Measurements from ENCODE around the gene TOMM70.

TOMM70 gene

DNA sequence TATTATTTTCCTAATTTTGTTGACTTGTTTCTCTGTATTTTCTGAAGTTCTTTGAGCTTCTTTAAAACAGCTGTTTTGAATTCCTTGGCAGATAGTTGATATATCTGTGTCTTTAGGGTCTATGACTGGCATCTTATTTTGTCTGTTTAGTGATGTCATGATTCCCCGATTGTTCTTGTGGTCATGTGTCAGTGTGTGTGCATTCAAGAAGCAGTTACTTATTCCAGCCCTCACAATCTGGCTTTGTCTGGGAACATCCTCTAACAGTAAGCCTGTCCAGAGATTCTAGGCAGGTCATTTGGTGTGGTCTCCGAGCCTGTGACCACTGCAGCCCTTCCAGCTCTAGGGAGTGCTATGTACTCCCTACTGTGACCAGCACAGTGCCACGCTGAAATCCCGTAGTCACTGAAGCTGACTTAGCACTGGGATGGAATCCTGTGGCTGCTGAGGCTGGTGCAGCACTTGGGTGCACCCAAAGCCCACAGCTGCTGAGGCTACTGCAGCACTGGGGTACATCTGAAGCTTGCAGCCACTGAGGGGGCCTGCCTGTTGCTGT is 7.2 kb upstream of the TOMM70 start:
- no peaks in the 10 kb centered on the region for H3K9me2 ChIP-seq (replicated peaks; ENCODE audit: insufficient read depth, low read length)
- H4K20me1 ChIP-seq (ENCODE audit: low read depth, low read length): no peaks in the 10 kb centered on the region
- no peak overlapping the region for H3K4me3 ChIP-seq (ENCODE audit: insufficient read depth, low read length, poor library complexity, severe bottlenecking)
- TF ChIP-seq, protein P1, sequence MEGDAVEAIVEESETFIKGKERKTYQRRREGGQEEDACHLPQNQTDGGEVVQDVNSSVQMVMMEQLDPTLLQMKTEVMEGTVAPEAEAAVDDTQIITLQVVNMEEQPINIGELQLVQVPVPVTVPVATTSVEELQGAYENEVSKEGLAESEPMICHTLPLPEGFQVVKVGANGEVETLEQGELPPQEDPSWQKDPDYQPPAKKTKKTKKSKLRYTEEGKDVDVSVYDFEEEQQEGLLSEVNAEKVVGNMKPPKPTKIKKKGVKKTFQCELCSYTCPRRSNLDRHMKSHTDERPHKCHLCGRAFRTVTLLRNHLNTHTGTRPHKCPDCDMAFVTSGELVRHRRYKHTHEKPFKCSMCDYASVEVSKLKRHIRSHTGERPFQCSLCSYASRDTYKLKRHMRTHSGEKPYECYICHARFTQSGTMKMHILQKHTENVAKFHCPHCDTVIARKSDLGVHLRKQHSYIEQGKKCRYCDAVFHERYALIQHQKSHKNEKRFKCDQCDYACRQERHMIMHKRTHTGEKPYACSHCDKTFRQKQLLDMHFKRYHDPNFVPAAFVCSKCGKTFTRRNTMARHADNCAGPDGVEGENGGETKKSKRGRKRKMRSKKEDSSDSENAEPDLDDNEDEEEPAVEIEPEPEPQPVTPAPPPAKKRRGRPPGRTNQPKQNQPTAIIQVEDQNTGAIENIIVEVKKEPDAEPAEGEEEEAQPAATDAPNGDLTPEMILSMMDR (IDR thresholded peaks at IDR 0.05; ENCODE audit: insufficient read depth, low read length, poor library complexity, severe bottlenecking): no peak
- TF ChIP-seq EZH2phosphoT487 (conservative IDR thresholded peaks at IDR 0.05; ENCODE audit: low read length): no peak
- H3K79me2 ChIP-seq (ENCODE audit: insufficient read depth, low read length): no peaks in the 10 kb centered on the region
- H3F3A ChIP-seq (ENCODE audit: insufficient read depth): no peaks in the 10 kb centered on the region
- no peak overlapping the region for H3K9ac ChIP-seq (ENCODE audit: low read length)
- H3K27ac ChIP-seq (ENCODE audit: low read depth, low read length): no peak overlapping the region
- no peak overlapping the region for H2AFZ ChIP-seq (ENCODE audit: low read depth, low read length, severe bottlenecking)
- H3K36me3 ChIP-seq (ENCODE audit: low read length): no peaks in the 10 kb centered on the region
- no peaks in the 10 kb centered on the region for H3K9me3 ChIP-seq (ENCODE audit: insufficient read depth, low read length)
- no peak overlapping the region for H3K4me2 ChIP-seq (ENCODE audit: low read depth, low read length, poor library complexity, severe bottlenecking)
- H3K27me3 ChIP-seq (ENCODE audit: low read length): no peaks in the 10 kb centered on the region

DNA sequence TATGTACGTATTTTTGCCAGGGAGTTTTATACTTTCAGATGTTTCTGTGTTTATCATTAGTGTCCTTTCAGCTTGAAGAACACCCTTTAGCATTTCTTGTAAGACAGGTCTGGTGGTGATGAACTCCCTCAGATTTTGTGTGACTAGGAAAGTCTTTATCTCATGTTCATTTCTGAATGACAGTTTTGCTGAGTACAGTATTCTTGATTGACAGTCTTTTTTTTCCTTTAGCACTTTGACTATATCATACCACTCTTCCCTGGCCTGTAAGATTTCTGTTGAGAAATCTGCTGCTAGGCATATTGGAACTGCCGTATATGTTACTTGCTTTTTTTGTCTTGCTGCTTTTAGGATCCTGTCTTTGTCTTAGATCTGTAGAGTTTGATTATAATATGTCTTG is 6.3 kb upstream of the TOMM70 start:
- H4K20me1 ChIP-seq (ENCODE audit: low read depth, low read length): no peaks in the 10 kb centered on the region
- no peaks in the 10 kb centered on the region for H3K36me3 ChIP-seq (ENCODE audit: low read length)
- no peaks in the 10 kb centered on the region for H3K9me3 ChIP-seq (ENCODE audit: insufficient read depth, low read length)
- no peak for TF ChIP-seq EZH2phosphoT487 (conservative IDR thresholded peaks at IDR 0.05; ENCODE audit: low read length)
- H3K9me2 ChIP-seq (replicated peaks; ENCODE audit: insufficient read depth, low read length): no peaks in the 10 kb centered on the region
- no peak overlapping the region for H2AFZ ChIP-seq (ENCODE audit: low read depth, low read length, severe bottlenecking)
- peaks cover 7% of the 10 kb centered on the region for H3K79me2 ChIP-seq (ENCODE audit: insufficient read depth, low read length)
- H3K27ac ChIP-seq (ENCODE audit: low read depth, low read length): no peak overlapping the region
- H3K9ac ChIP-seq (ENCODE audit: low read length): no peak overlapping the region
- H3K4me3 ChIP-seq (ENCODE audit: insufficient read depth, low read length, poor library complexity, severe bottlenecking): no peak overlapping the region
- H3F3A ChIP-seq (ENCODE audit: insufficient read depth): no peaks in the 10 kb centered on the region
- H3K4me2 ChIP-seq (ENCODE audit: low read depth, low read length, poor library complexity, severe bottlenecking): no peak overlapping the region
- no peaks in the 10 kb centered on the region for H3K27me3 ChIP-seq (ENCODE audit: low read length)

DNA sequence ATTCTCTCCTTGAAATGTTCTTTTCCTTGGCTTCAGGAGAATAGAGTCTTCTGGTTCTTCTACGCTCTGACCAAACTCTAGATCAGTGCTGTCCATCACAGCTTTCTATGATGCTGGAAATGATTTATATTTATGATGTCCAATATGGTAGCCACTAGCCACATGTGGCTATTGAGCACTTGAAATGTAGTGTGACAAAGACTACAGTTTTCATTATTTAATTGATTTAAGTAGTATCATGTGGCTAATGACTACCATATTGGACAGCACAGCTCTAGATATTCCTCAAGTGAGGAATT is 3.3 kb upstream of the TOMM70 start:
- Histone ChIP-seq H3K9me2 (replicated peaks; ENCODE audit: insufficient read depth, low read length) (no peaks in the 10 kb centered on the region), H3K36me3 (ENCODE audit: low read length) (no peaks in the 10 kb centered on the region), H3K4me2 (ENCODE audit: low read depth, low read length, poor library complexity, severe bottlenecking) (peak overlapping the region; percentile 94), H3K4me3 (ENCODE audit: insufficient read depth, low read length, poor library complexity, severe bottlenecking) (peak overlapping the region; percentile 16), H3K9ac (ENCODE audit: low read length) (no peak overlapping the region), H4K20me1 (ENCODE audit: low read depth, low read length) (peaks cover 7% of the 10 kb centered on the region; the same call in 1 of the 2 replicates), H3K27ac (ENCODE audit: low read depth, low read length) (no peak overlapping the region), H3K27me3 (ENCODE audit: low read length) (no peaks in the 10 kb centered on the region), H3F3A (ENCODE audit: insufficient read depth) (no peaks in the 10 kb centered on the region), H3K9me3 (ENCODE audit: insufficient read depth, low read length) (no peaks in the 10 kb centered on the region), H2AFZ (ENCODE audit: low read depth, low read length, severe bottlenecking) (no peak overlapping the region), H3K79me2 (ENCODE audit: insufficient read depth, low read length) (peaks cover 27% of the 10 kb centered on the region)
- TF ChIP-seq, protein P1 (IDR thresholded peaks at IDR 0.05; ENCODE audit: insufficient read depth, low read length, poor library complexity, severe bottlenecking): no peak
- TF ChIP-seq EZH2phosphoT487 (conservative IDR thresholded peaks at IDR 0.05; ENCODE audit: low read length): no peak

DNA sequence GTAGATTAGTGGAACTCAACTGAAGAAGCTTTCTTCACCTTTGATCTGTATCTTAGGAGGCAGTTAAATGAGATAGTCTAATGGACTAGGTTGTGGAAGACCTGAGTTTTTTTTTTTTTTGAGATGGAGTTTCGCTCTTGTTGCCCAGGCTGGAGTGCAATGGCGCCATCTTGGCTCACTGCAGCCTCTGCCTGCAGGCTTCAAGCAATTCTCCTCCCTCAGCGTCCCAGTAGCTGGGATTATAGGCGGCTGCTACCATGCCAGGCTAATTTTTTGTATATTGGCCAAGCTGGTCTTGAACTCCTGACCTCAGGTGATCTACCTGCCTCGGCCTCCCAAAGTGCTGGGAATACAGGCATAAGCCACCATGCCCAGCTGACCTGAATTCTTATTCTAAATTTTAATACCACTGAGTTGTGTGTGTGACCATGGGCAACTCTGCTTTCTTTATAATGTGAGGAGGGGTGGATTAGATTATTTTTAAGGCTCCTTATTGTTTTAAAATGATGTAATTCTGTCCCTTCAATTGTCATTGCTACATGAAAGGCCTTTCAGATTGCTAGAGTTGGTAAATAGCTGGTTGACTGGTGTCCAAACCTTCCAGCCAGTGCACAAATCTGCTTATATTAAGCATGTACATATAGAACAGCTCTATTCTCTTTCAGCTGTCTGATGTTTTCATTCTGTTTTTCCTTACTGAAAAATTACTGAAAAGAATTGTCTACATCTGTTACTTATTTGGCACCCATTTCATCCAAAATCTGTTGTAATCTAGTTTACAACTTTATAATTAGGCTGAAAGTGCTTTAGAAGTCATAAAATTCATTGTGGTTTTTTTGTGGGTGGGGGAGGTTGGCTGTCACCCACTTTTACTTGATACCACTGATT is 2.7 kb upstream of the TOMM70 start:
- Histone ChIP-seq H3K27ac (ENCODE audit: low read depth, low read length) (no peak overlapping the region), H3K79me2 (ENCODE audit: insufficient read depth, low read length) (peaks cover 33% of the 10 kb centered on the region), H3K9ac (ENCODE audit: low read length) (no peak overlapping the region), H3K9me2 (replicated peaks; ENCODE audit: insufficient read depth, low read length) (no peaks in the 10 kb centered on the region), H3K36me3 (ENCODE audit: low read length) (no peaks in the 10 kb centered on the region), H3K27me3 (ENCODE audit: low read length) (no peaks in the 10 kb centered on the region), H3K4me3 (ENCODE audit: insufficient read depth, low read length, poor library complexity, severe bottlenecking) (peak overlapping the region; percentile 67), H3K4me2 (ENCODE audit: low read depth, low read length, poor library complexity, severe bottlenecking) (peak overlapping the region; percentile 94), H2AFZ (ENCODE audit: low read depth, low read length, severe bottlenecking) (no peak overlapping the region), H3K9me3 (ENCODE audit: insufficient read depth, low read length) (no peaks in the 10 kb centered on the region), H3F3A (ENCODE audit: insufficient read depth) (no peaks in the 10 kb centered on the region), H4K20me1 (ENCODE audit: low read depth, low read length) (peaks cover 8% of the 10 kb centered on the region; the same call in 1 of the 2 replicates)
- TF ChIP-seq EZH2phosphoT487 (conservative IDR thresholded peaks at IDR 0.05; ENCODE audit: low read length): no peak
- TF ChIP-seq, protein P1 (IDR thresholded peaks at IDR 0.05; ENCODE audit: insufficient read depth, low read length, poor library complexity, severe bottlenecking): no peak

All from SU-DHL-6 (cell line).